ENCODE data around the gene MPPED2.

The MPPED2 gene

GRCh38 chr11:30404136-30404535, 182.0 kb downstream of the MPPED2 start:
- DNase-seq, result no peak

GRCh38 chr11:30395751-30396150, 190.4 kb downstream of the MPPED2 start:
- DNase-seq, result no peak

GRCh38 chr11:30393012-30393411, 193.1 kb downstream of the MPPED2 start:
- no peak for DNase-seq

- DNase-seq, result no peak
Observed at GRCh38 chr11:30392221-30392784, 193.8 kb downstream of the MPPED2 start.

GRCh38 chr11:30388957-30389356, 197.2 kb downstream of the MPPED2 start:
- no peak for DNase-seq

- no peak for DNase-seq
Observed at GRCh38 chr11:30387891-30388861, 198.0 kb downstream of the MPPED2 start.

- DNase-seq, result no peak
Observed at GRCh38 chr11:30381879-30382278, 204.3 kb downstream of the MPPED2 start.

- DNase-seq, result no peak
Observed at GRCh38 chr11:30380846-30381245, 205.3 kb downstream of the MPPED2 start.

- no peak for DNase-seq
Observed at GRCh38 chr11:30377347-30377746, 208.8 kb downstream of the MPPED2 start.

- no peak for DNase-seq
Observed at GRCh38 chr11:30370164-30370563, 216.0 kb downstream of the MPPED2 start.

- DNase-seq, result no peak
Observed at GRCh38 chr11:30368394-30368793, 217.8 kb downstream of the MPPED2 start.

- no peak for DNase-seq
Observed at GRCh38 chr11:30365793-30366517, 220.2 kb downstream of the MPPED2 start.

- DNase-seq, result no peak
Observed at GRCh38 chr11:30364837-30365482, 221.2 kb downstream of the MPPED2 start.

GRCh38 chr11:30364139-30364836, 221.9 kb downstream of the MPPED2 start:
- DNase-seq, result no peak

- no peak for DNase-seq
Observed at GRCh38 chr11:30360741-30361140, 225.4 kb downstream of the MPPED2 start.
